Fibroblast of lung (primary cell): ENCODE measurements around the gene PLTP. TPM values are rescaled to one million over a fixed set of nuclear protein-coding genes. Genes with fewer than 3 reads are reported as not detected.

ENCODE experiments used
- DNase-seq, 2 donors: peaks; one replicate each; pipeline versions ENCODE4 v3.0.0 to v3.0.0-alpha.2; 2010; ENCODE audit warnings: low read depth in 2 of 2
- H2AFZ ChIP-seq: 2 replicates; pipeline ENCODE4 v1.5.1; 2012; ENCODE audit warnings: low read length, control low read depth, inconsistent platforms
- H3K27ac ChIP-seq: 2 replicates; pipeline ENCODE4 v1.5.1; 2011; ENCODE audit warnings: low read length, control low read depth; ENCODE audit not compliant: insufficient read depth
- H3K27me3 ChIP-seq: 2 replicates; pipeline ENCODE4 v1.5.1; 2011; ENCODE audit warnings: mild to moderate bottlenecking, low read length; ENCODE audit not compliant: control insufficient read depth, insufficient read depth
- H3K36me3 ChIP-seq: 2 replicates; pipeline ENCODE4 v1.5.1; 2011; ENCODE audit warnings: low read length; ENCODE audit not compliant: control insufficient read depth, insufficient read depth
- H3K4me1 ChIP-seq: 2 replicates; pipeline ENCODE4 v1.5.1; 2011; ENCODE audit warnings: low read length; ENCODE audit not compliant: control insufficient read depth, insufficient read depth; ENCODE audit errors: extremely low read depth
- H3K4me2 ChIP-seq: 2 replicates; pipeline ENCODE4 v1.5.1; 2011; ENCODE audit warnings: low read length, control low read depth; ENCODE audit not compliant: insufficient read depth; ENCODE audit errors: extremely low read depth
- H3K4me3 ChIP-seq, 4 experiments: fragments of 200-600 bp in 1 of 4; sonication (generic) in 1 of 4; replicated peaks in 1 of 4; 2 replicates each; pipeline ENCODE4 v1.5.1; 2011 to 2016; ENCODE audit warnings: low read length in 4 of 4, low read depth in 3 of 4, mild to moderate bottlenecking in 3 of 4, control low read depth in 2 of 4, inconsistent platforms in 1 of 4, mixed read lengths in 1 of 4; ENCODE audit not compliant: insufficient read depth in 1 of 4; ENCODE audit errors: control extremely low read depth in 1 of 4
- H3K79me2 ChIP-seq: 2 replicates; pipeline ENCODE4 v1.5.1; 2012; ENCODE audit warnings: mild to moderate bottlenecking, low read length, inconsistent platforms; ENCODE audit not compliant: control insufficient read depth, insufficient read depth
- H3K9ac ChIP-seq: 2 replicates; pipeline ENCODE4 v1.5.1; 2011; ENCODE audit warnings: mild to moderate bottlenecking, low read length, control low read depth; ENCODE audit not compliant: insufficient read depth
- H3K9me3 ChIP-seq: 2 replicates; pipeline ENCODE4 v1.5.1; 2012; ENCODE audit warnings: low read depth, low read length; ENCODE audit not compliant: control insufficient read depth, insufficient read depth
- H4K20me1 ChIP-seq: 2 replicates; pipeline ENCODE4 v1.5.1; 2011; ENCODE audit warnings: low read length; ENCODE audit not compliant: control insufficient read depth, insufficient read depth; ENCODE audit errors: extremely low read depth
- EZH2 ChIP-seq: IDR thresholded peaks from 2 replicates; pipeline ENCODE4 v1.5.1; 2012; ENCODE audit warnings: low read length, control low read depth, mild to moderate bottlenecking; ENCODE audit errors: missing control alignments
- polyA plus RNA-seq, 2 donors: library from polyadenylated mRNA; depleted of rRNA in 1 of 2; stranded (reverse) in 1 of 2; unstranded in 1 of 2; fragments of >200 nt; gene quantifications; 2 replicates each; pipeline ENCODE4 v1.2.1, GENCODE V29; 2011 to 2012; ENCODE audit warnings: missing spikeins in 1 of 2
- total RNA-seq: library from RNA; depleted of rRNA; stranded (reverse); fragments of >200 nt; gene quantifications from 2 replicates; pipeline ENCODE4 v1.2.1, GENCODE V29; 2014
- TF ChIP-seq, protein P1 (sequence below), 2 donors: IDR thresholded peaks in 1 of 2; conservative IDR thresholded peaks in 1 of 2; 1 replicate in 1 of 2; 2 replicates in 1 of 2; pipeline ENCODE4 v1.5.1; 2011 to 2012; ENCODE audit warnings: low read length in 2 of 2, control low read depth in 1 of 2, inconsistent platforms in 1 of 2, low read depth in 1 of 2, mild to moderate bottlenecking in 1 of 2

The PLTP gene
- total and polyA plus RNA-seq, 2 donors (not counting 1 experiment from before 2014, with no cell fraction given): 63.1 to 110 TPM

DNA sequence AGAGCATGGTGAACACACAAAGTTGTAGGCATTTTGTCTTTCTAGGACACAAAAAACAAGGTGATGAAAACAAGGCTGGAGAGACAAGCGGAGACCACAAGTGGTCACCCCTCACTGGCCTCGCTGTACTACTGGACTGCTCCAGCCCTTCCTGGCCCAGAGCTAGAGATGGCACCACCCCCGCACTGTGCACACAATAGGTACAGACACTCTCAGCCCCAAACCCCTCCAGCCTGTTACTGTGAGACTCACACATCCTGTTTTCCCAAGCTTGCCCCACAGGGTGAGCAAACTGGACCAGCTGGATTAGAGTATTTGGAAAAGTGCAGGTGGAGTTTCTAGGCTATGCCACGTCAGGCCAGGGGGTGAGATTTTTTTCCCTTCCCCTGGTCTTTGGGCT lies 39.3 kb downstream of the PLTP start:
- H3K4me2 ChIP-seq: no peak overlapping the region
- H4K20me1 ChIP-seq: no peaks in the 10 kb centered on the region
- TF ChIP-seq EZH2: no peak
- TF ChIP-seq, protein P1, sequence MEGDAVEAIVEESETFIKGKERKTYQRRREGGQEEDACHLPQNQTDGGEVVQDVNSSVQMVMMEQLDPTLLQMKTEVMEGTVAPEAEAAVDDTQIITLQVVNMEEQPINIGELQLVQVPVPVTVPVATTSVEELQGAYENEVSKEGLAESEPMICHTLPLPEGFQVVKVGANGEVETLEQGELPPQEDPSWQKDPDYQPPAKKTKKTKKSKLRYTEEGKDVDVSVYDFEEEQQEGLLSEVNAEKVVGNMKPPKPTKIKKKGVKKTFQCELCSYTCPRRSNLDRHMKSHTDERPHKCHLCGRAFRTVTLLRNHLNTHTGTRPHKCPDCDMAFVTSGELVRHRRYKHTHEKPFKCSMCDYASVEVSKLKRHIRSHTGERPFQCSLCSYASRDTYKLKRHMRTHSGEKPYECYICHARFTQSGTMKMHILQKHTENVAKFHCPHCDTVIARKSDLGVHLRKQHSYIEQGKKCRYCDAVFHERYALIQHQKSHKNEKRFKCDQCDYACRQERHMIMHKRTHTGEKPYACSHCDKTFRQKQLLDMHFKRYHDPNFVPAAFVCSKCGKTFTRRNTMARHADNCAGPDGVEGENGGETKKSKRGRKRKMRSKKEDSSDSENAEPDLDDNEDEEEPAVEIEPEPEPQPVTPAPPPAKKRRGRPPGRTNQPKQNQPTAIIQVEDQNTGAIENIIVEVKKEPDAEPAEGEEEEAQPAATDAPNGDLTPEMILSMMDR (conservative IDR thresholded peaks at IDR 0.05 in 1 of 2, IDR thresholded peaks at IDR 0.05 in 1 of 2; ENCODE audit: low read depth in 1 of 2, low read length in 2 of 2): no peak
- H3K36me3 ChIP-seq: peaks cover 5% of the 10 kb centered on the region
- H3K79me2 ChIP-seq: no peaks in the 10 kb centered on the region
- peaks cover 4% of the 10 kb centered on the region for H3K4me1 ChIP-seq
- no peak overlapping the region for H2AFZ ChIP-seq
- H3K4me3 ChIP-seq: no peak overlapping the region
- H3K27me3 ChIP-seq: no peaks in the 10 kb centered on the region
- no peak for DNase-seq
- H3K9me3 ChIP-seq: no peaks in the 10 kb centered on the region
- H3K9ac ChIP-seq: no peak overlapping the region
- no peak overlapping the region for H3K27ac ChIP-seq

DNA sequence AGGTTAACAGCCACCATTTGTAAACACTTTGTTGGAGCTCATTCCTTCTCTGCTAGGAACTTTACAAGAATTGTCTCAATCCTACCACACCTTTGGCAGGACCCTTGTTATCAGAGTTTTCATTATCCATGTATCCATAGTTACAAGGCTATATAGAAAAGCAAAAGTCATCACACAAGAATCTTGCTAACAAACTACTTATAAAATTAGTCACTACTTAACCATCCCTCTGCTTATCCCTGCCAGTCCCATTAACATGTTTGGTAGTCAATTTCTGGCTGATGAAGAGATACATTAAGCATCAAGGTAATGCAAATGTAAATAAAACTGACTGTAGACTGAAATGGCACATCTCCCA lies 44.2 kb downstream of the PLTP start:
- Histone ChIP-seq H3K9ac (peak overlapping the region; percentile 8), H3K9me3 (no peaks in the 10 kb centered on the region), H3K4me1 (peaks cover 10% of the 10 kb centered on the region), H3K4me3 (no peak overlapping the region), H3K79me2 (no peaks in the 10 kb centered on the region), H2AFZ (no peak overlapping the region), H3K4me2 (peak overlapping the region; percentile 70), H3K27ac (peak overlapping the region; percentile 87), H4K20me1 (no peaks in the 10 kb centered on the region), H3K27me3 (no peaks in the 10 kb centered on the region), H3K36me3 (no peaks in the 10 kb centered on the region)
- TF ChIP-seq EZH2: no peak
- DNase-seq: peak; percentile 42 to 88

DNA sequence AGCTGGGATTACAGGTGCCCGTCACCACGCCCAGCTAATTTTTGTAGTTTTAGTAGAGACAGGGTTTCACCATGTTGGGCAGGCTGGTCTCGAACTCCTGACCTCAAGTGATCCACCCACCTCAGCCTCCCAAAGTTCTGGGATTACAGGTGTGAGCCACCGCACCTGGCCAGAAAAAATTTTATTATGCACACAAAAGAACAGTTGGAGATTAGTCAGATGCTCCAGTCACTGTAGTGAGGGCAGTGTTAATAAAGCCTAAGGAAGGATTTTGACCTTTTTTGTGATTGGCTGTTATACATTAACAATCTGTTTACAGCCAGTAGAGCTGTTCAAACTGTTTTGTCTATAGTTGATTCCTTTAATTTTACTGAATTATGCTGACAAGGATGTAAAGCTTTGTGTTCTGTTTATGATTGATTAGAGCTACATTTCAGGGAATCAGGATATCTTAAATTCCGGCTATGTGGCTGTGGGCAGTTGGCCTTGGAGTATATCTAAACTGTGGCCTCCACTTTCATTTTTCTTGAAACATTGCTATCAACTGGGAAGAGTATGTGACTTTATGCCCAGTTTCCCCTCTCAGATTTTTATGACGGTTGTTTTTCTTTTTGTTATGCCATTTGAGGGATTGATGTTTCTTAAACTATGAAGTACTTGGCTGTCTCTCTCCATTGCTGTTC lies 44.7 kb downstream of the PLTP start:
- peaks cover 10% of the 10 kb centered on the region for H3K4me1 ChIP-seq
- H2AFZ ChIP-seq: no peak overlapping the region
- no peaks in the 10 kb centered on the region for H3K79me2 ChIP-seq
- DNase-seq: no peak
- H4K20me1 ChIP-seq: no peaks in the 10 kb centered on the region
- H3K27me3 ChIP-seq: no peaks in the 10 kb centered on the region
- no peak for TF ChIP-seq EZH2
- TF ChIP-seq, protein P1 (conservative IDR thresholded peaks at IDR 0.05 in 1 of 2, IDR thresholded peaks at IDR 0.05 in 1 of 2; ENCODE audit: low read depth in 1 of 2, low read length in 2 of 2): no peak
- no peaks in the 10 kb centered on the region for H3K36me3 ChIP-seq
- peak overlapping the region; percentile 87 for H3K27ac ChIP-seq
- H3K4me2 ChIP-seq: peak overlapping the region; percentile 70
- H3K4me3 ChIP-seq: no peak overlapping the region
- H3K9me3 ChIP-seq: no peaks in the 10 kb centered on the region
- H3K9ac ChIP-seq: peak overlapping the region; percentile 8
